Endothelial cell of hepatic sinusoid (primary cell): ENCODE data around the gene RYR2.
"Not testable (repeated sequence)": the region's sequence is repeated elsewhere in the genome, so short reads cannot be mapped to it uniquely, and the experiment has no call there.

ENCODE experiments used
- in situ Hi-C: cut with HindIII; loops from 2 replicates; pipeline ENCODE4 v1.10.0; 2017; ENCODE audit warnings: low sequenced_read_pairs

The RYR2 gene

DNA sequence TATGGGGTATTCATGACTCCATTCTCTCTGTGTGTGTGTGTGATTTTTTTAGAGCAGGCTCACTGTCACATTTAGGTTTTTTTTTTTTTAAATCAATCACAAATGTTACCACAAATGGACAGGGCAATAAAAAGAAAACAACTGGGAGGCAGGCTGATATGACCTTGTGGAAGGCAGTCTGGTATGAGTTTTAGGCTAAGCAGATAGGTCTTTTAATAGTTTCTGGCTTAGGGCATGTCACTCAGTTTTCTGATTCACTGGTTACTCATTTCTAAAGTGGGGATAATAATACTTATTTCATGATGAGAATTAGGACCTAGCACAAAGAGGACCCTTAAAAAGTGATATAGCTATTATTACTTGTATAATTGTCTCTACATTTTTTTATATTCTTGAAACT lies 278.9 kb downstream of the RYR2 start:
- in situ Hi-C loops = no loop called here

DNA sequence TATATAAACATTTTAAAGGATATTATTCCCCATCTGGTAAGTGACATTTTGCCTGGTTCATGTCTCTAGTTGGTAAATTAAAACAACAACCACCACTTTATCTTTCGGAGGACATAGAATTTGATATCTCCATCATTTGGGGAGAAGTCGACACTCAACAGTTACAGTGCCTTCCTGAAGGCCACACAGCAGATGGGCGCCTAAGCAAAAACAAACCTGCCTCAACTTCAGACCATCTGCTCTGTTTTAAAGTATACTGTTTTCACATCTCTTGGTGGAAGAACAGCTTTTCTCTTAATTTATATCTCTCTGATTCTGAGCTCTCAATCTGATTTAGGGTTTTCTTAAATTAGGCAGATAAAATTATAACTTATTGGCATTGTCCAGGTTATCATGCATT lies 282.2 kb downstream of the RYR2 start:
- in situ Hi-C loops = no loop called here

DNA sequence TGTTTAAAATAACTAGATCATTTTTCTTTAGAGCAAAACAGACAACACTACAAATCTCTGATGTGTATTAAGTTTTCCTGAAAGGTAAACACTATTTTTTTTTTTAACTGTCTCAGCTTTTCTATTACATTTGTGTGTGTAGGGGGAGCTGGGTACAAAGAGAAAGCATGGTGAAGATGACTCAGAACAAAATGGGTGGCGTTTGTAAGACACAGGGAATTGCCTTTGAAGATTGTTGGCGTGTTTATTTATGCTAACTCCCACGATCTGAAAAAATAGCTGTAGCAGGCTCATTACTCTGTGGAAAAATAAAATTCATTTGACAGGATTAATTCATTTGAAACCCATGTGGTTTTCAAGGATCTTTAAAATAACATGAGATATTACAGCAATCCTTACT lies 285.1 kb downstream of the RYR2 start:
- in situ Hi-C loops = no loop called here

DNA sequence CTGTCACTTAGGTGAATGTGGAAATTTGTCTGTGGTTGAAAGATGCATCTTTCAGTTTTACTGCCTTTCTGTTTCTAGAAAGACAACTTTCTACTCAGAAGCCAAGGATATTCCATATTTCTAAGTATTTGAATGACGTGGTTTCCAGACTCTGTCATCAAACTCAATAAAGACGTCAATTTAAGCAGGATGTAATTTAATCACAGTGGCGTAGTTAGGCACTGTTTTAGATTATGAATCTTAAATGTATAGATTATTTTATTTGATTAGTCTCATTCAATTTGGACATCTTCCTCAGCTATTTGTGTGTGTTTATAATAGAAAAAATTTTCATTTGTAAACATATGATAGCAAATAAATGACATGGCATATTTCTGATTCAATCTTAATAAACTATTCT lies 298.9 kb downstream of the RYR2 start:
- in situ Hi-C loops = no loop called here

DNA sequence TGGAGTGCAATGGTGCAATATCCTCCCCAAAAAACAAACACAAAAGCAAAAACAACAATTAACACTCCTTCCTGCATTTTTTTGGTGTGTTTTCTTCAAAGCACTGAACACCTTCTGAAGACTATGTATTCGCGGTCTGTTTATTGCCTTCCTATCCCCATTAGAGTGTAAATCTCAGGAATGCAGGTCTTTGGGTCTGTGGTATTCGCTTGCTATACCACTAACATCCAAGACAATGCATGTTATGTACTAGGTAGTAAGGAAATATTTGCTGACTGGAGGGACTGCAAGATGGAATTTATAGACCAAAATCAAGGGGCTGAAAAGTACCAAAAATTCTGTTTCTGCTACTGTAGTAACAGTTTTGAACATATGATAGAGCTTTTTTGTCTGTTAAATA lies 299.4 kb downstream of the RYR2 start:
- in situ Hi-C loops = no loop called here

DNA sequence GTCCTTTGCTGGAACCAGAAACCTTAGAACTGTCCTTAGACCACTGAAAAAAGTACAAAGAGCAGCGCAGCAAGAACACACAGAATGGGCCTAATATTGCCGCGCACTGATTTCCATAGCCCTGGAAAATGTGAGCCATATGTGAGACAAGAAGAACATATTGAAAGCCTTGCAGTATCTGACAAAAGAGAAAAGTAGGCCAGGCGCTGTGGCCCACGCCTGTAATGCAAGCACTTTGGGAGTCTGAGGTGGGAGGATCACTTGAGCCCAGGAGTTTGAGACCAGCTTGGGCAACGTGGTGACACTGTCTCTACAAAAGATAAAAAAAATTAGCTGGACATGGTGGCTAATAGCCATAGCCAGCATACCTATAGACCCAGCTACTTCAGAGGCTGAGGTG lies 300.7 kb downstream of the RYR2 start:
- in situ Hi-C loops = no loop called here

DNA sequence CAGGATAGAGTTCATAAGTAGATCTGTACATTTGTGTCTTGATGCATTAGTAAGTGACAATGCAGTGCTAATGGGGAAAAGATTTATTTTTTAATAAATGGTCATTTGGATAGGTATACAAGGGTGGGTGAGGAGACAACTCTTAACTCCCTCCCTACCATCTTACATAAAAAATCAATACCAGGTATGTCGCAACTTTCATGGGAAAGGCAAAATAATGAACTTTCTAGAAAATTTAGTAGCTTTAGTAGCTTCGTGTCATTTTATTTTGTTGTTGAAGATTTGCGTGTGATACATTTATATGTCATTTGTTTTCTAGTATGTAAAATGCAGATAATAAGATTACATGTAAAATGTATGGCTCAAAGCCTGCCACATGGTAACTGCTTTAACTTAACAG lies 310.8 kb downstream of the RYR2 start:
- in situ Hi-C loops = no loop called here

DNA sequence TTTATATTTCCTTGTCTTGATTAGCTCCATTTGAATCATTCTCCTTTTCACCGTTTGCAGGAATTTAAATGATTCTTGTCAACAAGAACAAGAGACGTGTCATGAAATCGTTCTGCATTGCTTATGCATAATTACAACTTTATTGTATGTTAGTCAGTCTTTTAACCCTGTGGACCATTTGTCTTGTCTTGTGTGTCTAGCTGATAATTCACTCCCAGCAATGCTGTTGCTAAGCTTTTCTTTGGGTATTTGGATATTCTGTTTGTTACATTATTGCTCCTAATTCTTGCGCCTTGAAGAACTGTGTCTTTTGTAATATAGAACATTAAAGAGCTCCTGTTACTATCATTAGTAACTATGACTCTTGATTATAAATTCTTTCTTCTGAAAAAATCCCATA lies 311.9 kb downstream of the RYR2 start:
- in situ Hi-C loops = no loop called here

DNA sequence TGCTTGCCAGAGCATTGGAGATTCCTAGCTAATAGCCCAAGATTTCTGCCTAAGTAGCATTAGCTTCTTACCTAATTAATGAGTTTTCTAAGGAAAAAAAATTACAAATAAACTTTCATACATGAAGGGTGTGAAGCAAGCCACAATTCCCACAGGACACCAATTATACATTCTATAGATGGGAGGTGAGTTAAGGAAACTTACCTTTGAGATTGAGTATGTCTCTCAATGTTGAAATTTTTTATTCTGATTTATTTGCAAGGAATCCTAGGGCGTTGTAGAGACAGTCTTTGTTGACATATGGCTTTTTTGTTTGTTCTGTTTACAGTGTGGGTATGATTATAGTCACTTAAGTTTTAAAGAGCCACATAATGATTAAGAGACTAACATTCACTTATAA lies 313.0 kb downstream of the RYR2 start:
- in situ Hi-C loops = no loop called here

DNA sequence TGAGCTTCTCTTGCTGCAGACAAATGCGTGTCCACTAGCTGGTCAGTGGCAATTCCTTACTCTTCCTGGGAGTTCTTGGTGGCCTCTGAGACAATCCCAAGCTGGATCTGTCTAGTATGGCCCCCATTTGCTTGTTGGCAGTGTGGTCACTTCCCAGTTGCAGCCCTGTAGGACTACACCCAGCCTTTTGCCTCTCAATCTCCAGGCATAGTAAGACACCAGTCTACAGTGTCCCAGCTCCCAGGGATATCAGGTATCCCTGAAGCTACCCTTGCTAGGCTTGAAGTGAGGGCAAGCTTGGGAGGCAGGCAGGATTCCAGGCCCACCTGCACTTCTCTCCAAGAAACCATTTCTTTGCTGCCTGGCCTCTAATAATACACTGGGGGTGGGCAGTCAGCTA lies 316.6 kb downstream of the RYR2 start:
- in situ Hi-C loops = no loop called here

DNA sequence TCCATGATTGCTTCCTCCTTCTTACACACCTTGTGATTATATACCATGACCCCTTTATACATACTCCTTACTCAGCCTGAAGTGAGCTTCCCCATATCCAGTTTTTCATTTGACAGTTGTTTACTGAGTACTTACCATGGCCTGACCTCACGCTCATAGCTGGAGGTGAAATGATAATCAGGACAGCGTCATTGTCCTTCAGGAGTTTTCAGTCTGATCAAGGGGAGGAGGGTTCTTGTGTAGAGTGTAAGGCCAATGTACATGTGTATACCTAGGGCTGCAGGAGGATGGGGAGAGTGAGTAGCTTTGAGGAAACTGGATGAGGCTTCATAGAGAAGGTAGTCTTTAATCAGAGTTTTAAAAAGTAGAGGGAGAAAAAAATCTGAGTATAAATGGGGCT lies 325.8 kb downstream of the RYR2 start:
- in situ Hi-C loops = no loop called here

DNA sequence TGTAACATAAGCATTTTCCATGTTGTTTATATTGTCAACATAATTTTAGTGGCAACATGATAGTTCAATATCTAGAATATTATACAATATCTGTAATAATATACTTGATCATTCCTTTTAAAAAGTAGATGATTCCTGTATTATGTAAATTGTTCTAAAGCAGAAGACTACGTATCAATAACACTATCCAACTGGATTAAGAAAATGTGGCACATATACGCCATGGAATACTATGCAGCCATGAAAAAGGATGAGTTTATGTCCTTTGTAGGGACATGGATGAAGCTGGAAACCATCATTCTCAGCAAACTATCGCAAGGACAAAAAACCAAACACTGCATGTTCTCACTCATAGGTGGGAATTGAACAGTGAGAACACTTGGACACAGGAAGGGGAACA lies 329.5 kb downstream of the RYR2 start:
- in situ Hi-C loops = not testable (repeated sequence)

DNA sequence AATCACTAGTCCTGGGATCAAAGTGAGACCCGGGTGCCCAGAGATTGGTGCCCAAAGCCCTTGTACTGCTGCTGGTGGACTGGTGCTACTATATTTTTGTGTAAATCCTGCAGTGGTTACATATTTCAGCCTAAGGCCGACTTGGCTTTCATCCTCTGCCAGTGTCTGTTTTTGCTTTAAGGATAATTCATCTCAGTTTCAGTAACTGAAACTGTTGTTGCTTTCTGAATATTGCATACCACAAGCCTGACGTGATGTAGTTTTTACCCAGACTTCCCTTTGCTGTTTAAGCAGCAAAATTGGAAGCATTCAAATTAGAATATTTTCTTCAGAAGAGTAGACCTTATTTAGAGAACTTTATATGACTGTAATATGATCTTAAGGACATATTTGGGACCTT lies 341.8 kb downstream of the RYR2 start:
- in situ Hi-C loops = no loop called here

DNA sequence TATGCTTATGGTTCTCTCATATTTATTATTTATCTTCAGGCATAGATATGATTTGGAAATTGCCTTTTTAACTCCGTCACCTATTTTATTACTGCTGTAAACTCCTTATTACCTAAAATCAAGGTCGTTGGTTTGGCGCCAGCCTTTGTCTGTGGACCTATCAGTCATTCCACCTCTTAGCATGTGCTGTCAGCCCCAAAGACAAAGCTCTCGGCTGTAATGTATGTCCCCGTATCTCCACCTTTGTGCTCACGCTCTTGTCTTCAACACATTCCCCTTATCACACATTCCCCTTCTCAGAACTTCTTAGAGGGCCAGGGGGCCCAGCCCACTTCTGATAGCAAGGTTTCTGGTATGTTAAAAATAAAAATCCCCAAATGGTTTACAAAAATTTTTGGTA lies 342.2 kb downstream of the RYR2 start:
- in situ Hi-C loops = no loop called here

DNA sequence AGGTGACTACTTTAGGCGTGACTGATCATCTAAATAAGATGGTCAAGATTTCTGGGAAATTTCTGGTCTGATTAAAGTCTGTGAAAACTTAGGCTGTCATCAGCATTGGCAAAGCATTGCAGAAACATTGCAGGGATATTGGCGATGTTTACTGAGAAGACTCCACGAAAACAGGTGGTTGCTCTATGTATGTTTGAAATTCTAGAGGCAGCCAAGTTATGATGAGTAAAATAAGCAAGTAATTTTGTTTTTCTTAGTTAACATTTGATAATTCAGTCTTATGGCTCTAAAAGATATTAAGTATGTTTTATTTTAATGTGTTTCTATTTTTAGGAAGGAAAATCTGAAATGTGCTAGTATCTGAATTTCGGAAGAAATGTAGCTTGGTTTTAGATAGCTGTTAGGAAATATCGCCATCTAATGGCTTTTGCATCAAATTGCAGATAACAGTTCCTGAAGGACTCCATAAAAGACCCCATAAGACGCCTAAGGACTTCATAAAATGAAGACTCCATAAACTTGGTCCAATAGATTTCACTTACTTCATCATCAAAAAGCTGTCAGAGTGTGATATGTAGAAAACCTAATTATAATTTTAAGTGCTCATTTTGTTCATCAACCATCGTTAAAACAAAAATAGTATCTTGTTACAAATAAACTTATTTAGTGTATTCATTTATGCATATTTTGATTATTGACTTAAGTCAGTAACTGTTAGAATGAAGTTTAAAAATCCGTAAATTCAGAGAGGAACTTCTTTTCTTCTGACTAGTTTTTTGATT lies 344.6 kb downstream of the RYR2 start:
- in situ Hi-C loops = no loop called here

DNA sequence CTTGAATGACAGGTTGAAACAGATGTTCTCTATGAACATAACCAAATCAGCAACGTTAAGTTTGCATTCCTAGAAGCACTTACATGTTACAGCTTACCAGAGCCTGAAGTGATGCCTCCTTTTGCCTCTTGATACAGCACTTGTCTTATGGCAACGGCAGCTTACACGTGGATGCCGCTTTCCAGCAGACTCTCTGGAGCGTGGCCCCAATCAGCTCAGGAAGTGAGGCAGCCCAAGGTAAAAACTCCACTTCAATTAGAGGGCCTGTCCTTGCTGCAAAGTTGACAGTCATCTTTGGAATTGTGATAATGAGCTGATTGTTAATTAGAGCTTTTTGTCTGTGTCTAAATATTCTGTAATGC lies 345.1 kb downstream of the RYR2 start:
- in situ Hi-C loops = no loop called here

DNA sequence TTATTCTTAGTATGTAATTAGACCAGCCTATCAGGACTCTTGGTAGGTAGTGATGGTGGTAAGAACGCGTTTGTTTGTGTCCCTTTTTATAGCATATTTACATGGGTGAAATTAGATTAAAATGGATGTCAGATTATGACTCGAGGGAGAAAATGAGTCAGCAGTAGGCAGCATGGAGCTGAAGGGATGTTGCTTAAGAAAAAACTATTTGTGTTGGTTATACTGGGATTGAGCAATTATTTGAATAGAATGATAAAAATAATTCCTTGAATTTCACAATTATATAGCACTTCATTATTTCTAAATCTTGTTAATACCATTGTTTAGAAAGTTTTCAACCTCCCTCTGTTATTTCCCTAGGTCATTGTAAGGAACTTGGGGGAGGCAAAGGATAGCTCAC lies 348.8 kb downstream of the RYR2 start:
- in situ Hi-C loops = no loop called here

DNA sequence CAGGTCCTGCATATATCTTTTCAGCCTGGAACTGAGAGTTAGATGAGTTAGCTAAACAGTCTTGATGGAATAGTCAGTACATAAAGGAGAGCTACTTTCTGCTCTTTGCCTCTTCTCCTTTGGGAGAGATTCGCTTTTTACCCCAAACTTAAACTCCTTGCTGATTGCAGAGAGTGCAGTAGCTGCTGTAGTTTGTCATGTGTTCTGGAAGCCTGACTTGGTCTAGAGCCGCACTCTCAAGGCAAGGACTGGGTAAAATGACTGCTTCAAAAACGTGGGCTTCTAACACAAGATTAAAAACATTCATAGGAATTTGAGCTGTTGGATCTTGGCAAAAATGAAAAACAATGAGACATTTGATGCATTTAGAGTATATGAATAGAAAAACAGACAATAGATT lies 351.6 kb downstream of the RYR2 start:
- in situ Hi-C loops = no loop called here

DNA sequence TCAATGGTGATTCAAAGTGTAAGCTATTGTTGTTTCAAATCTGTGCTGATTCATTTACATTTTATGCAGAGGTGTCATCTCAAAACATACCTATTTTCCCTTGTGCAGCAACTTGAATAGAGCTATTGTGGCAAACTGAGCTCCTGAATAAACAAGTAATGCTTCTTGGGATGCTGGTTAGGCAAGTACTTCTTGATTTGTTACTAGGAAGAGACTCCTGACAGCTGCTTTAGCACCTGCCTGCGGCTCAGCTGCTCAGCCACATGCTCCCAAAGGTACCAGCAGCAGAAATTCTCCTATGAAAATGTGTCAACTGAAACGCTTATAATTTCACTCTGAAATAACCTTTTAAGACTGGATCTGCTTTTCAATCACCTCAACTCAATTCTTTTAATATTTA lies 352.3 kb downstream of the RYR2 start:
- in situ Hi-C loops = no loop called here

DNA sequence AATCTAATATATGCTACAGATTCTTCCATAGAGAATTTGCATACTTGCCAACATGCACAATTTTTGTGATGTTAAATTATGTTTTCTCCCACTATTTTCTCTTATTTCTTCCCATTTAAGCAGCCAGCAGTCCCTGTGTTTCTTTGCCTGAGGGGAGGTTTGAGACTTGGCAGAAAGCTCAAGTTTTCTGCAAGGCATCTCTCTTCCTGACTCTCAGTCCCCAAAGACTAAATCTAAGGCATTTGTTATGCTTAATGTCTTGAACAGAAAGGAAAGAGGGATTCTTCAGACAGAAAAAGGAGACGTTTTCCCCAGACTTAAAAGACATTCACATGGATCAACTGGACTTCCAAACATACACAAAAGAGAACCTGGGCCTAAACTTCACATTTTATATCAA lies 354.4 kb downstream of the RYR2 start:
- in situ Hi-C loops = no loop called here

DNA sequence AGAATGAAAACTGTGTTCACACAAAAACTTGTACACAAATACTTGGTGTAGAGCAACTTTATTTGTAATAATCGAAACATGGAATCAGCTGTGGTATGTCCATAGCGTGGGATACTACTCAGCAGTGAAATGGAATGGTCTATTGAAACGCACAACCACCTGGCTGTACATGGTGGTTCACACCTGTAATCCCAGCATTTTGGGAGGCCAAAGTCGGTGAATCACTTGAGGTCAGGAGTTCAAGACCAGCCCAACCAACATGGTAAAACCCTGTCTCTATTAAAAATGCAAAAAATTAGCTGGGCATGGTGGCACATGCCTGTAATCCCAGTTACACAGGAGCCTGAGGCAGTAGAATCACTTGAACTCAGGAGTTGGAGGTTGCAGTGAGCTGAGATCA lies 356.8 kb downstream of the RYR2 start:
- in situ Hi-C loops = no loop called here

DNA sequence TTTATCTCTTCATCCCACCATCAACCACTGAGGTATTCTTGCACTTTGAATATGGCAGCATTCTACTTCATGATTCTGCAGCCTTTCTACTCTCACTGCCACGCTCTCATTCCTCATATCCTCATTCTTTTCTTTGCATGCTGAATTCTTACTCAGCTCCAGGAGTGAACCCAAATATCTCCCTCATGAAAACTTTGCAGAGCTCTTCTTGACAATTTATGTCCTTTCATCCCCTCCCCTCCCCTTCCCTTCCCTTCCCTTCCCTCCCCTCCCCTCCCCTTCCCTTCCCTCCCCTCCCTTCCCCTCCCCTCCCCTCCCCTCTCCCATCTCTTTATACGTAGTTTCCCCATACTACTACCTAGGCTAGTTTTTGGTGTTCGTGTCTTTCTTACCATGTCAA lies 363.9 kb downstream of the RYR2 start:
- in situ Hi-C loops = no loop called here

DNA sequence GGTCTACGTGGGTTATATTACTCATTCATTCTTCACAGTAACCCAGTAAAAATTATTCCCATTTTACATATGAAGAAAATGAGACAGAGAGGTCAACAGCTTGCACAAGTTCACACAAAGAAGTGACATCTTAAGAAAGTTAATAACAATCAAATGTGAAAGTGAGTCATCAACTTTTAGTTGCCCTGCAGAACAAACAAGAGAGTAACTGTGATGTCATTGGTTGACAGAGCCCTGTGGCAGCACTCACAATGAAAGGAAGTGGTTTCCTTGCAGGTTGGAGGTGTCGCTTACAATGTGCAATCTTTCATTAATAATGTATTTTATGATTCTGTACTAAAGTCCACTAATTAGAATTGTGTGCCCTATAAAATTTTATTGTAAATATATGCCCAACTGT lies 369.6 kb downstream of the RYR2 start:
- in situ Hi-C loops = no loop called here
